PFSK-1 (cell line): ENCODE results near the gene ATP6V0D1.

Source experiments
- REST ChIP-seq, 2 experiments: IDR thresholded peaks; 2 replicates each; pipeline versions ENCODE4 v1.6.1 to v1.8.0; 2011 to 2012; ENCODE audit warnings: low read depth in 2 of 2, low read length in 2 of 2, control low read depth in 1 of 2, inconsistent platforms in 1 of 2, mild to moderate bottlenecking in 1 of 2, moderate library complexity in 1 of 2; ENCODE audit not compliant: insufficient read depth in 1 of 2
- SIN3A ChIP-seq: IDR thresholded peaks from 2 replicates; pipeline ENCODE4 v1.6.1; 2012; ENCODE audit warnings: mild to moderate bottlenecking, low read length, moderate library complexity, borderline replicate concordance; ENCODE audit not compliant: insufficient read depth

DNA sequence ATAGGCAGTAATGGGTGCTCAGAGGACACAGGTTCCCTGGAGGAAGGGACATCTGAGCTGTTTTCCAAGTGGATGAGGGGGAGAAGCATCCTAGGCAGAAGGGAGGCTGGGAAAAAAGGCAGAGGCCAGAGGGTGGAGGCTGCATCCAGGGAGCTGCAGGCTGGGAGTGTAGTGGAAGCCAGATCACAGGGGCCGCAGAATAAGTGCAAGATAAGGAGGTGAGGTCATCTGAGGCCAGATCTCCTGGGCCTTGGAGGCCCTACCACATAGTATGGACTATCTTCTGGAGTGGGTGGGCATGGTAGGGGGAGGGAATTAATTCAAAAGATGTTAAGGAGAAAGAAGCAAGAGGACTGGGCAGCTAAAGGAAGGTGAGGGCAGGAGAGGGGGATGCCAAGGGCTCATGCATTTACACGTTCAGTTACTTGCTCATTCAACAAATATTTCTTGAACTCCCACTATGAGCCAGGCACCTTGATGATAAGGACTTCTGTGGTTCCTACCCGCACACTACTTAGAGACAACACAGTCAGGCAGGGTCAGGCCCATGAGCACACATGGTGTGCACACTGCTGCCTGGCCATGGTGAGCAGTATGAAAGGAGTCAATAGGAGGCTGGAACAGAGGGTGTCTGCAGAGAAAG lies 45.3 kb upstream of the ATP6V0D1 start:
- TF ChIP-seq SIN3A: no peak
- TF ChIP-seq REST (IDR thresholded peaks at IDR 0.05; ENCODE audit: insufficient read depth in 1 of 2, low read depth in 2 of 2, low read length in 2 of 2): no peak
